ENCODE data around the gene IFT57. TPM values are rescaled to one million over a fixed set of nuclear protein-coding genes. Genes with fewer than 3 reads are reported as not detected.

The IFT57 gene
- total and polyA plus RNA-seq, 12 donors, result 5.9 to 29.5 (median 20.4) TPM

DNA sequence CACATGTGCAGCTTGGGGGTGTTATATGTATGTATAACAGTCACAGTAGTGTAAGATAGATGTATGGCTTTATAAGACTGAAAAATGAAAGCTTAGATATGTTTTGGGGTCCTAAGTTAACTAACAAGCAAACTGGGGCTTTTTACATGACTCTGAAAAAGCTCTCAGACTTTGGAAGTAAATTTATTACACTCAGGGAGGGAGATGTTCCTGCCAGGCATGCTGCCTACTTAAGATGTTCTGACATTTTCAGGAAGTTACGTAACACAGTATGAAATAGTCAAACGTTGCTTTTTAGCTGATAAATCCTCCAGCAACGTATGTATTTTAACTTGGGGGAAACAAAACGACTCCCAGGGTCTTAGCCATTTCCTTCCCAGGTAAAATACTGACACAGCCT, 1.7 kb upstream of the IFT57 start:
- peak overlapping the region in 1 of 10 donors; percentile 2 for H3K4me3 ChIP-seq
- H3K36me3 ChIP-seq, result no peaks in the 10 kb centered on the region
- ATAC-seq (no peak), DNase-seq (no peak)
- intact Hi-C loops (cut with DNase I), result loop anchor here in 7 of 10 donors (2.0 to 10.0 kb wide), 8 partner anchors 129 to 299 kb away; partner anchors contain the start of gene CD47 (in 5 of the 7)
- peaks cover 0 to 50% (median 20%) of the 10 kb centered on the region in 9 donors for H3K4me1 ChIP-seq
- TF ChIP-seq, protein P1, sequence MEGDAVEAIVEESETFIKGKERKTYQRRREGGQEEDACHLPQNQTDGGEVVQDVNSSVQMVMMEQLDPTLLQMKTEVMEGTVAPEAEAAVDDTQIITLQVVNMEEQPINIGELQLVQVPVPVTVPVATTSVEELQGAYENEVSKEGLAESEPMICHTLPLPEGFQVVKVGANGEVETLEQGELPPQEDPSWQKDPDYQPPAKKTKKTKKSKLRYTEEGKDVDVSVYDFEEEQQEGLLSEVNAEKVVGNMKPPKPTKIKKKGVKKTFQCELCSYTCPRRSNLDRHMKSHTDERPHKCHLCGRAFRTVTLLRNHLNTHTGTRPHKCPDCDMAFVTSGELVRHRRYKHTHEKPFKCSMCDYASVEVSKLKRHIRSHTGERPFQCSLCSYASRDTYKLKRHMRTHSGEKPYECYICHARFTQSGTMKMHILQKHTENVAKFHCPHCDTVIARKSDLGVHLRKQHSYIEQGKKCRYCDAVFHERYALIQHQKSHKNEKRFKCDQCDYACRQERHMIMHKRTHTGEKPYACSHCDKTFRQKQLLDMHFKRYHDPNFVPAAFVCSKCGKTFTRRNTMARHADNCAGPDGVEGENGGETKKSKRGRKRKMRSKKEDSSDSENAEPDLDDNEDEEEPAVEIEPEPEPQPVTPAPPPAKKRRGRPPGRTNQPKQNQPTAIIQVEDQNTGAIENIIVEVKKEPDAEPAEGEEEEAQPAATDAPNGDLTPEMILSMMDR (IDR thresholded peaks at IDR 0.05), result no peak
- no peaks in the 10 kb centered on the region for H3K27me3 ChIP-seq
- H3K9me3 ChIP-seq, result no peaks in the 10 kb centered on the region
- H3K27ac ChIP-seq, result peak overlapping the region in 1 of 10 donors; percentile 88
- 44 to 59% methylated on average over 4 of the region's 4 CpGs for WGBS, 2 donors

DNA sequence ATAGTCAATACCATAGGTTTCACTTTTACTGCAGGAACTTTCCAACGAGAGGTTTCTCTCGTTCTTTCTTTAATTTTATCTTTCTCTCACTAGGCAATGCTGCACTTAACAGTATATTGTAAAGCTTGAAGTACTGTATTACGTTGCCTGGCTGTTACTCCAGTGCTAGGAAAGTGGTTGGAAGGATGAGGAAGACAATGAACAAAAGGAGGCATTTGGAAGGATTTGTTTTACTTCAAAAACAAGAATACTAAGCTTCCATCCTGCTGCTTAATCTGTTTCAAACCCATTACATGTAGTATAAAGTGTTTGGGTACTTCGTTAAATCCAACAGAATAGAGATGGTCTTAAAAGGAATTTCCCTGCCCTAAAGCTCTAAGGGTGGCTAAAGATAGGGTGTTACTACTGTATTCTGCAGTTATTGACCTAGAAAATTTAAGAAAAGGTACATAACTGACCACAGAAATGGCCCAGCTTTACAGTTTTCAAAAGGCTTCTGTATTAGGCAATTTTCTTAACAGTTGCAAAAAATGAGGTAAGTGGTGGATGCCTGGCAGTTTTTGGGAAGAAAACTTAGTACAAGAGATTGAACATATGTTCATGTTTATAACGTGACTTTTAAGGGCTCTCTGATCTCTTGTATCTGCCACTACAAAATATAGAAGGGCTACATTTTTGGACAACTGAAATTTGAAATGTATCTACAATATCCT, 785 bp upstream of the IFT57 start:
- WGBS, 2 donors, result 15 to 20% methylated on average over 5 of the region's 5 CpGs
- Histone ChIP-seq H3K27ac (peak overlapping the region in 9 of 10 donors; percentile 23 to 88 (median 72)), H3K9me3 (no peaks in the 10 kb centered on the region), H3K4me1 (peaks cover 0 to 52% (median 20%) of the 10 kb centered on the region in 9 donors), H3K36me3 (peaks cover 0 to 5% (median 0%) of the 10 kb centered on the region in 9 donors), H3K4me3 (peak overlapping the region; percentile 65 to 91 (median 76)), H3K27me3 (no peaks in the 10 kb centered on the region)
- intact Hi-C loops (cut with DNase I), result loop anchor here in 7 of 10 donors (2.0 to 10.0 kb wide), 8 partner anchors 128 to 298 kb away; partner anchors contain the start of gene CD47 (in 5 of the 7)
- DNase-seq, result no peak
- TF ChIP-seq, protein P1 (IDR thresholded peaks at IDR 0.05), result no peak
- ATAC-seq, result peak in 4 of 8 donors; percentile 25 to 38 (median 28)

DNA sequence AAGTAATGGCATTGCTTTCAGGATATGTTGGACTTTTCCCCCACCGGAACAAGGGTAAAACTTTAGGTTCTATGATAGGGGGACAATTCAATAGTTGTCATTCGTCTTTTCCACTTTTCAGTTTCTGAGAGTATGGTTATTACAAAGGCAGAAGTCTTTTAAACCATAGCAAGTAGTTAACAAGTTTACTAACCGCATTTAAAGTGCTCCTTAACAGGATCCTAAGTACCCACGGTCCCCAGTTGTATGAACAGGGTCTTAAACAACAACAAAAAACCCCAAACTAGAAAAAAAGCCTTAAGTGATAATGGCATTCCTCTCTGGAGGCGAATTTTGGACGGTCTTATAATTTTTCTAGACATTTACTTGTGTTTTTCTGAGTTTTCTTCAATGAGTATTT, 831 bp downstream of the IFT57 start:
- H3K27ac ChIP-seq, result peak overlapping the region in 6 of 10 donors; percentile 9 to 88 (median 76)
- H3K4me1 ChIP-seq, result peaks cover 0 to 58% (median 20%) of the 10 kb centered on the region in 9 donors
- peak overlapping the region; percentile 65 to 91 (median 76) for H3K4me3 ChIP-seq
- DNase-seq (no peak), ATAC-seq (no peak)
- H3K9me3 ChIP-seq, result no peaks in the 10 kb centered on the region
- TF ChIP-seq, protein P1 (IDR thresholded peaks at IDR 0.05), result no peak
- H3K36me3 ChIP-seq, result peaks cover 0 to 21% (median 0%) of the 10 kb centered on the region in 9 donors
- WGBS, 2 donors, result 20 to 23% methylated on average over 6 of the region's 6 CpGs
- no peaks in the 10 kb centered on the region for H3K27me3 ChIP-seq
- intact Hi-C loops (cut with DNase I), result loop anchor here in 6 of 10 donors (5.0 to 10.0 kb wide), 7 partner anchors 127 to 297 kb away; partner anchors contain the start of gene CD47 (in 4 of the 6)

DNA sequence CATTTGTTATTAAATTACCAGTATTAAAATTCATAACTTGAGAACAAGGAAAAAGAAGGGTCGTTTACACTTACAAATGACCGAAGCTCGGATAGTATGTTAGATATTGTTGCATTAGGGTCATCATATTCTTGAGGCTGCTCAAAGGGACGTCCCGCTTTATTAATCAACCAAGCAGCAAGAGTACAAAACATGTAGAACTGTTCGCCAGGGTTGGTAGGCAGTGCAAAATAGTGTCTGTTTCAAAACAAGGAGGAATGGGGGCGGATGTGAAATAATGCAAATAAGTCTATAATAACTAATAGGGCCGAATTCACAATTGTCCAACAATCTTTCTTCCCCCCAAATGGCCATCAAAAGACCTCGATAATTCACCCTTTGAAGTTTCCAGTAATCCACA, 2.9 kb downstream of the IFT57 start:
- peaks cover 0 to 24% (median 0%) of the 10 kb centered on the region in 9 donors for H3K36me3 ChIP-seq
- no peaks in the 10 kb centered on the region for H3K27me3 ChIP-seq
- no peak for DNase-seq
- no peak overlapping the region for H3K27ac ChIP-seq
- ATAC-seq, result no peak
- 89 to 90% methylated on average over 9 of the region's 9 CpGs for WGBS, 2 donors
- TF ChIP-seq, protein P1 (IDR thresholded peaks at IDR 0.05), result no peak
- no peaks in the 10 kb centered on the region for H3K9me3 ChIP-seq
- intact Hi-C loops (cut with DNase I), result no loop called here
- H3K4me3 ChIP-seq, result no peak overlapping the region
- H3K4me1 ChIP-seq, result peaks cover 0 to 60% (median 20%) of the 10 kb centered on the region in 9 donors

Measured in heart right ventricle (tissue), 16 donors.